ENCODE data around the gene DHRSX. TPM values are rescaled to one million over a fixed set of nuclear protein-coding genes. Genes with fewer than 3 reads are reported as not detected.

The DHRSX gene
- total RNA-seq, 1 experiment from 2014 or later, result 23.9 TPM

DNA sequence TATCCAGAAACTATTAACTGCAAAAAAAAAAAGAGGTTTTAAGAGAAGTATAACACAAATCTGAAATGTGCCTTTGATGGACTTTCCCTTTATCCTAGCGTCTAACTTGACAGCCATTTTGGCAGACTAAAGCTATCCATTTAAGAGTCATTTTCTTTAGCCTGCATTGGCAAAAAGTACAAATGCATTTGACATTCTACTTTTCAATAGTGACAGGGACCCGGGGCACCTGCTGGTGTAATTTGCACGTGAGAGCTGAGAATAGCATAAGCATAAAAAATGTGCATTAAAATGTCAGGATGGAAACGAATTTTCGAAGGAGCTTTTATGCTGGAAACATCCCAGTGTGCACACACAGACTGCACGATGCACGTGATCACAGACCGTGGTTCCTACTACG, 91.9 kb downstream of the DHRSX start:
- Mint-ChIP-seq H3K27ac (ENCODE audit: low read depth, unreplicated experiment) (no peak overlapping the region), H3K4me1 (ENCODE audit: insufficient read depth, unreplicated experiment) (no peaks in the 10 kb centered on the region), H3K27me3 (ENCODE audit: insufficient read depth, unreplicated experiment) (no peaks in the 10 kb centered on the region), H3K36me3 (ENCODE audit: insufficient read depth, unreplicated experiment) (peaks cover 26% of the 10 kb centered on the region), H3K9me3 (ENCODE audit: unreplicated experiment) (no peaks in the 10 kb centered on the region), H3K4me3 (ENCODE audit: unreplicated experiment) (no peak overlapping the region)
- intact Hi-C loops (cut with micrococcal nuclease), result no loop called here
- no peak for DNase-seq (ENCODE audit: unreplicated experiment)
- BruUV-seq (replicated peaks), result no TSS peak
- no peak for TF ChIP-seq CTCF (IDR thresholded peaks at IDR 0.05; ENCODE audit: unreplicated experiment)
- CTCF ChIA-PET, result no interaction called here
- POLR2A ChIA-PET, result no interaction called here

DNA sequence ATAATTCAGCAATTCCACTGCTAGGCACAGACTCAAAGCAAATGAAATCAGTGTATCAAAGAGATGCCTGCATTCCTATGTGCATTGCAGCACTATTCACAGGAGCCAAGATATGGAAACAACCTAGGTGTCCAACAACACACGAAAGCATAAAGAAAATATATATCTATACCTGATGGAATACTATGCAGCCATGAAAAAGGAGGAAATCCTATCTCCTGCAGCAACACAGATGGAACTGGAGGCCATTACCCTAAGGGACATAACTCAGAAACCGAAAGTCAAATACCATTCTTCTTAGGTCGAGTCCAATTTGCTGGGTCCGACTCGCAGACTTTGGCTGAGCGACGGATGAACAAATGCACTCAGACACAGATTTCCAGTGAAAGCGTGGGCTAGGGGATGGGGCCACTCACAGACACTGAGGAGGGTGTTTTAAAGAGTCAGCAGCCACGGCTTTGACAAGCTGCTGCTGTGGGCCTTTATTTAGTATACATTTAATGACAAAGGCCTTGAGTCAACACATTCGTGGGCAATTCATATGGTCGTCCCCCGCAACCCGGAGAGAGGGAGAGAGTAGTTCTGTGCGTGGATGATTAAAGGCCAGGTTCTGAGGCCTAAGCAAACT, 93.8 kb downstream of the DHRSX start:
- TF ChIP-seq CTCF (IDR thresholded peaks at IDR 0.05; ENCODE audit: unreplicated experiment), result no peak
- H3K4me1 Mint-ChIP-seq (ENCODE audit: insufficient read depth, unreplicated experiment), result peaks cover 4% of the 10 kb centered on the region
- intact Hi-C loops (cut with micrococcal nuclease), result no loop called here
- no peaks in the 10 kb centered on the region for H3K27me3 Mint-ChIP-seq (ENCODE audit: insufficient read depth, unreplicated experiment)
- peaks cover 40% of the 10 kb centered on the region for H3K36me3 Mint-ChIP-seq (ENCODE audit: insufficient read depth, unreplicated experiment)
- H3K27ac Mint-ChIP-seq (ENCODE audit: low read depth, unreplicated experiment), result no peak overlapping the region
- ChIA-PET CTCF (no interaction called here), POLR2A (no interaction called here)
- no peak overlapping the region for H3K4me3 Mint-ChIP-seq (ENCODE audit: unreplicated experiment)
- no peak for DNase-seq (ENCODE audit: unreplicated experiment)
- H3K9me3 Mint-ChIP-seq (ENCODE audit: unreplicated experiment), result no peaks in the 10 kb centered on the region
- BruUV-seq (replicated peaks), result no TSS peak

DNA sequence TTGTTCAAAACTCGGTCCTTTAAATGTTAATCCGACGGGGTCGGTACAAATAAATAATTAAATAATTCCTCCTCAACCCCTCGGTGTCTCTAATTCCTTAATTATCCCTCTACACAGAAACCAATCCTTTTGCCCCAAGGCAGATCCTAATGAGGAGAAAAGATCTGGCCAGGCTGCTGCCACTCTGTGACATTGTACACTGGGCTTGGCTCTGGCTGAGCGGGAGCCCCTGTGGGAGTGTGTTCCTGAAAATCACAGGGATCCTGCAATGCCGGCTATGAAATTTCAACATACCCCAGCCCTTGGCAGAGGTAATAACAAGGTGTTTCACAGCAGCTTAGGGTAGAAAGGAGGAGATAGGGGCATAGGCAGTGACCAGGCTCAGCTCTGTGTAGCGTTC, 96.0 kb downstream of the DHRSX start:
- no peaks in the 10 kb centered on the region for H3K9me3 Mint-ChIP-seq (ENCODE audit: unreplicated experiment)
- BruUV-seq (replicated peaks), result no TSS peak
- H3K4me3 Mint-ChIP-seq (ENCODE audit: unreplicated experiment), result no peak overlapping the region
- H3K4me1 Mint-ChIP-seq (ENCODE audit: insufficient read depth, unreplicated experiment), result peaks cover 21% of the 10 kb centered on the region
- peaks cover 42% of the 10 kb centered on the region for H3K36me3 Mint-ChIP-seq (ENCODE audit: insufficient read depth, unreplicated experiment)
- peak overlapping the region; percentile 6 for H3K27ac Mint-ChIP-seq (ENCODE audit: low read depth, unreplicated experiment)
- H3K27me3 Mint-ChIP-seq (ENCODE audit: insufficient read depth, unreplicated experiment), result no peaks in the 10 kb centered on the region
- intact Hi-C loops (cut with micrococcal nuclease), result no loop called here
- TF ChIP-seq CTCF (IDR thresholded peaks at IDR 0.05; ENCODE audit: unreplicated experiment), result no peak
- ChIA-PET POLR2A (no interaction called here), CTCF (no interaction called here)
- DNase-seq (ENCODE audit: unreplicated experiment), result peak; percentile 31

DNA sequence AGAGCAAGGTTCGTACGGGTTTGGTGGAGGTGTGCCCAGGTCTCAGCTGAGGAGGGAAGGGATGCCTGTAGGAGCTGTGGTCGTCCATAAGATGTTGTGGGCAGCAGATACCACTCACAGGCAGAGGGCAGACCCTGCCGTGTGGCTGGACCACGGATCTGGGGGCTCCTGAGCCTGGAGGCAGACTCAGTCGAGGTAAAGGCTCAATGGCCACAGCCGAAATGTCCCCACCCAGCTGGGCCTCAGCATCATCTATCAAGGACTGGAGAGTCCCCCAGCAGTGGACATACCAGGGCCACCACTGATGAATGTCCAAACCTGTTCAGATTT, 98.5 kb downstream of the DHRSX start:
- Mint-ChIP-seq H3K36me3 (ENCODE audit: insufficient read depth, unreplicated experiment) (peaks cover 23% of the 10 kb centered on the region), H3K9me3 (ENCODE audit: unreplicated experiment) (no peaks in the 10 kb centered on the region), H3K4me1 (ENCODE audit: insufficient read depth, unreplicated experiment) (peaks cover 26% of the 10 kb centered on the region), H3K27ac (ENCODE audit: low read depth, unreplicated experiment) (peak overlapping the region; percentile 96), H3K27me3 (ENCODE audit: insufficient read depth, unreplicated experiment) (no peaks in the 10 kb centered on the region), H3K4me3 (ENCODE audit: unreplicated experiment) (peak overlapping the region; percentile 61)
- CTCF ChIA-PET, result no interaction called here
- DNase-seq (ENCODE audit: unreplicated experiment), result no peak
- no TSS peak for BruUV-seq (replicated peaks)
- intact Hi-C loops (cut with micrococcal nuclease), result no loop called here
- POLR2A ChIA-PET, result no interaction called here
- no peak for TF ChIP-seq CTCF (IDR thresholded peaks at IDR 0.05; ENCODE audit: unreplicated experiment)

Data from MCF 10A (cell line).